ENCODE measurements around the gene XPO1. TPM values are rescaled to one million over a fixed set of nuclear protein-coding genes. Genes with fewer than 3 reads are reported as not detected.

Gene XPO1
- total and polyA plus RNA-seq, 2 experiments from 2014 or later: 115 to 485 TPM

DNA sequence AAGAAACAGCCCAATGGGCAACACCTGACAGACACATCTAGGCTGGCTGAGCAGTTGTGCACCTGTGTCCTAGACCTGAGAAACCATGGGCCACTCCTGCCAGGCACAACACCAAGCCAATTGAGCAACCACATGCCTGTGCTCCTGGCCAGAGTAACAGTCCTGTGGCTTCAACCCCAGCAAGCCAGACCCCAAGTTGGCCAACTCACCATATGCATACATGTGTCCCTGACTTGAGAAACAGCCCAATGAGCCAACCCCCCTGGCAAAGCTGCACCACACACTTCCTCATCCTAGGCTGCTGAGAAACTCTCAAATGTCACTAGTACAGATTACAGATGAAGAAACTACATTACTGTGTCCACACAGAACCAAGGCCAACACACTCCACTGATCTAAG lies 103.8 kb downstream of the XPO1 start:
- H3K27me3 ChIP-seq (ENCODE audit: insufficient read depth): no peaks in the 10 kb centered on the region
- ATAC-seq (peak; percentile 17; the same call in 2 of the 3 replicates), DNase-seq (ENCODE audit: low spot score) (no peak)
- peaks cover 17% of the 10 kb centered on the region for H3K36me3 Mint-ChIP-seq (ENCODE audit: low read depth)
- H3K9me3 Mint-ChIP-seq: no peaks in the 10 kb centered on the region
- no peak overlapping the region; the same call in 1 of the 2 replicates for H3K27ac Mint-ChIP-seq
- peaks cover 100% of the 10 kb centered on the region for H3K79me2 ChIP-seq (replicated peaks; ENCODE audit: insufficient read depth)
- peaks cover 51% of the 10 kb centered on the region for H4K20me1 ChIP-seq (replicated peaks; ENCODE audit: insufficient read depth)
- H3K4me3 ChIP-seq: no peak overlapping the region
- H3K27ac ChIP-seq (ENCODE audit: low read depth): no peak overlapping the region
- TF ChIP-seq EZH2phosphoT487 (IDR thresholded peaks at IDR 0.05; ENCODE audit: unreplicated experiment) (no peak), ZNF331 (CRISPR knock-in tag; IDR thresholded peaks at IDR 0.05; ENCODE audit: low read depth) (no peak)
- no peaks in the 10 kb centered on the region for H3K36me3 ChIP-seq (ENCODE audit: insufficient read depth)
- H3F3A ChIP-seq (replicated peaks; ENCODE audit: low read depth): no peaks in the 10 kb centered on the region
- H3K4me2 ChIP-seq: peak overlapping the region; percentile 16; the same call in 1 of the 2 replicates
- H3K4me3 Mint-ChIP-seq: no peak overlapping the region
- H3K9me2 ChIP-seq (ENCODE audit: insufficient read depth): no peaks in the 10 kb centered on the region; the same call in 1 of the 2 replicates
- peaks cover 2% of the 10 kb centered on the region for H3K27me3 Mint-ChIP-seq (ENCODE audit: insufficient read depth, low read depth, poor library complexity)
- no peak overlapping the region for H2AFZ ChIP-seq
- peaks cover 31% of the 10 kb centered on the region for H3K4me1 Mint-ChIP-seq
- peaks cover 3% of the 10 kb centered on the region; the same call in 1 of the 2 replicates for H3K4me1 ChIP-seq (ENCODE audit: insufficient read depth)

- Histone ChIP-seq H3K4me3 (no peak overlapping the region), H3K79me2 (replicated peaks; ENCODE audit: insufficient read depth) (peaks cover 100% of the 10 kb centered on the region), H3K9me2 (ENCODE audit: insufficient read depth) (no peaks in the 10 kb centered on the region; the same call in 1 of the 2 replicates), H3K36me3 (ENCODE audit: insufficient read depth) (no peaks in the 10 kb centered on the region), H2AFZ (no peak overlapping the region), H3K4me2 (no peak overlapping the region), H4K20me1 (replicated peaks; ENCODE audit: insufficient read depth) (peaks cover 45% of the 10 kb centered on the region), H3K27ac (ENCODE audit: low read depth) (peak overlapping the region; percentile 29; the same call in 1 of the 2 replicates), H3F3A (replicated peaks; ENCODE audit: low read depth) (no peaks in the 10 kb centered on the region), H3K27me3 (ENCODE audit: insufficient read depth) (no peaks in the 10 kb centered on the region), H3K4me1 (ENCODE audit: insufficient read depth) (peaks cover 3% of the 10 kb centered on the region; the same call in 1 of the 2 replicates)
- peaks cover 14% of the 10 kb centered on the region for H3K36me3 Mint-ChIP-seq (ENCODE audit: low read depth)
- H3K9me3 Mint-ChIP-seq: no peaks in the 10 kb centered on the region
- peak; percentile 44 for DNase-seq (ENCODE audit: low spot score)
- peak overlapping the region; percentile 33; the same call in 1 of the 2 replicates for H3K27ac Mint-ChIP-seq
- TF ChIP-seq, protein P1, sequence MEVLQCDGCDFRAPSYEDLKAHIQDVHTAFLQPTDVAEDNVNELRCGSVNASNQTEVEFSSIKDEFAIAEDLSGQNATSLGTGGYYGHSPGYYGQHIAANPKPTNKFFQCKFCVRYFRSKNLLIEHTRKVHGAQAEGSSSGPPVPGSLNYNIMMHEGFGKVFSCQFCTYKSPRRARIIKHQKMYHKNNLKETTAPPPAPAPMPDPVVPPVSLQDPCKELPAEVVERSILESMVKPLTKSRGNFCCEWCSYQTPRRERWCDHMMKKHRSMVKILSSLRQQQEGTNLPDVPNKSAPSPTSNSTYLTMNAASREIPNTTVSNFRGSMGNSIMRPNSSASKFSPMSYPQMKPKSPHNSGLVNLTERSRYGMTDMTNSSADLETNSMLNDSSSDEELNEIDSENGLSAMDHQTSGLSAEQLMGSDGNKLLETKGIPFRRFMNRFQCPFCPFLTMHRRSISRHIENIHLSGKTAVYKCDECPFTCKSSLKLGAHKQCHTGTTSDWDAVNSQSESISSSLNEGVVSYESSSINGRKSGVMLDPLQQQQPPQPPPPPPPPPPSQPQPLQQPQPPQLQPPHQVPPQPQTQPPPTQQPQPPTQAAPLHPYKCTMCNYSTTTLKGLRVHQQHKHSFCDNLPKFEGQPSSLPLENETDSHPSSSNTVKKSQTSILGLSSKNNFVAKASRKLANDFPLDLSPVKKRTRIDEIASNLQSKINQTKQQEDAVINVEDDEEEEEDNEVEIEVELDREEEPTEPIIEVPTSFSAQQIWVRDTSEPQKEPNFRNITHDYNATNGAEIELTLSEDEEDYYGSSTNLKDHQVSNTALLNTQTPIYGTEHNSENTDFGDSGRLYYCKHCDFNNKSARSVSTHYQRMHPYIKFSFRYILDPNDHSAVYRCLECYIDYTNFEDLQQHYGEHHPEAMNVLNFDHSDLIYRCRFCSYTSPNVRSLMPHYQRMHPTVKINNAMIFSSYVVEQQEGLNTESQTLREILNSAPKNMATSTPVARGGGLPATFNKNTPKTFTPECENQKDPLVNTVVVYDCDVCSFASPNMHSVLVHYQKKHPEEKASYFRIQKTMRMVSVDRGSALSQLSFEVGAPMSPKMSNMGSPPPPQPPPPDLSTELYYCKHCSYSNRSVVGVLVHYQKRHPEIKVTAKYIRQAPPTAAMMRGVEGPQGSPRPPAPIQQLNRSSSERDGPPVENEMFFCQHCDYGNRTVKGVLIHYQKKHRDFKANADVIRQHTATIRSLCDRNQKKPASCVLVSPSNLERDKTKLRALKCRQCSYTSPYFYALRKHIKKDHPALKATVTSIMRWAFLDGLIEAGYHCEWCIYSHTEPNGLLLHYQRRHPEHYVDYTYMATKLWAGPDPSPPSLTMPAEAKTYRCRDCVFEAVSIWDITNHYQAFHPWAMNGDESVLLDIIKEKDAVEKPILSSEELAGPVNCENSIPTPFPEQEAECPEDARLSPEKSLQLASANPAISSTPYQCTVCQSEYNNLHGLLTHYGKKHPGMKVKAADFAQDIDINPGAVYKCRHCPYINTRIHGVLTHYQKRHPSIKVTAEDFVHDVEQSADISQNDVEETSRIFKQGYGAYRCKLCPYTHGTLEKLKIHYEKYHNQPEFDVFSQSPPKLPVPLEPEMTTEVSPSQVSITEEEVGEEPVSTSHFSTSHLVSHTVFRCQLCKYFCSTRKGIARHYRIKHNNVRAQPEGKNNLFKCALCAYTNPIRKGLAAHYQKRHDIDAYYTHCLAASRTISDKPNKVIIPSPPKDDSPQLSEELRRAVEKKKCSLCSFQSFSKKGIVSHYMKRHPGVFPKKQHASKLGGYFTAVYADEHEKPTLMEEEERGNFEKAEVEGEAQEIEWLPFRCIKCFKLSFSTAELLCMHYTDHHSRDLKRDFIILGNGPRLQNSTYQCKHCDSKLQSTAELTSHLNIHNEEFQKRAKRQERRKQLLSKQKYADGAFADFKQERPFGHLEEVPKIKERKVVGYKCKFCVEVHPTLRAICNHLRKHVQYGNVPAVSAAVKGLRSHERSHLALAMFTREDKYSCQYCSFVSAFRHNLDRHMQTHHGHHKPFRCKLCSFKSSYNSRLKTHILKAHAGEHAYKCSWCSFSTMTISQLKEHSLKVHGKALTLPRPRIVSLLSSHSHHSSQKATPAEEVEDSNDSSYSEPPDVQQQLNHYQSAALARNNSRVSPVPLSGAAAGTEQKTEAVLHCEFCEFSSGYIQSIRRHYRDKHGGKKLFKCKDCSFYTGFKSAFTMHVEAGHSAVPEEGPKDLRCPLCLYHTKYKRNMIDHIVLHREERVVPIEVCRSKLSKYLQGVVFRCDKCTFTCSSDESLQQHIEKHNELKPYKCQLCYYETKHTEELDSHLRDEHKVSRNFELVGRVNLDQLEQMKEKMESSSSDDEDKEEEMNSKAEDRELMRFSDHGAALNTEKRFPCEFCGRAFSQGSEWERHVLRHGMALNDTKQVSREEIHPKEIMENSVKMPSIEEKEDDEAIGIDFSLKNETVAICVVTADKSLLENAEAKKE (CRISPR knock-in tag; IDR thresholded peaks at IDR 0.05): no peak
- TF ChIP-seq POLR2AphosphoS5 (IDR thresholded peaks at IDR 0.05; ENCODE audit: low read depth) (no peak), CTCF (conservative IDR thresholded peaks at IDR 0.05; ENCODE audit: low read depth in 2 of 2) (0 out of 4 replicates have a peak, but pooled peaks of 1 of the 2 experiments have one; percentile 10), NANOG (IDR thresholded peaks at IDR 0.05; ENCODE audit: borderline replicate concordance) (no peak), EZH2phosphoT487 (IDR thresholded peaks at IDR 0.05; ENCODE audit: unreplicated experiment) (no peak), STAT1 (IDR thresholded peaks at IDR 0.05; ENCODE audit: unreplicated experiment) (no peak)
- ATAC-seq: peak; percentile 78
- peaks cover 27% of the 10 kb centered on the region for H3K4me1 Mint-ChIP-seq
- no peak overlapping the region for H3K4me3 Mint-ChIP-seq
- H3K27me3 Mint-ChIP-seq (ENCODE audit: insufficient read depth, low read depth, poor library complexity): peaks cover 2% of the 10 kb centered on the region
Measured at GRCh38 chr2:61433606-61434005, 104.5 kb downstream of the XPO1 start.

Measured in GM23338 (cell line).